ENCODE data around the gene FOXL1.

GRCh38 chr16:86534779-86535615, 43.4 kb upstream of the FOXL1 start:
- TF ChIP-seq, protein P1, sequence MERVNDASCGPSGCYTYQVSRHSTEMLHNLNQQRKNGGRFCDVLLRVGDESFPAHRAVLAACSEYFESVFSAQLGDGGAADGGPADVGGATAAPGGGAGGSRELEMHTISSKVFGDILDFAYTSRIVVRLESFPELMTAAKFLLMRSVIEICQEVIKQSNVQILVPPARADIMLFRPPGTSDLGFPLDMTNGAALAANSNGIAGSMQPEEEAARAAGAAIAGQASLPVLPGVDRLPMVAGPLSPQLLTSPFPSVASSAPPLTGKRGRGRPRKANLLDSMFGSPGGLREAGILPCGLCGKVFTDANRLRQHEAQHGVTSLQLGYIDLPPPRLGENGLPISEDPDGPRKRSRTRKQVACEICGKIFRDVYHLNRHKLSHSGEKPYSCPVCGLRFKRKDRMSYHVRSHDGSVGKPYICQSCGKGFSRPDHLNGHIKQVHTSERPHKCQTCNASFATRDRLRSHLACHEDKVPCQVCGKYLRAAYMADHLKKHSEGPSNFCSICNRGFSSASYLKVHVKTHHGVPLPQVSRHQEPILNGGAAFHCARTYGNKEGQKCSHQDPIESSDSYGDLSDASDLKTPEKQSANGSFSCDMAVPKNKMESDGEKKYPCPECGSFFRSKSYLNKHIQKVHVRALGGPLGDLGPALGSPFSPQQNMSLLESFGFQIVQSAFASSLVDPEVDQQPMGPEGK (tag by site-specific recombination; IDR thresholded peaks at IDR 0.05), result no peak
- no peak for TF ChIP-seq ZNF138 (tag by site-specific recombination; IDR thresholded peaks at IDR 0.05; ENCODE audit: borderline replicate concordance)
- no peak for TF ChIP-seq YY2 (tag by site-specific recombination; IDR thresholded peaks at IDR 0.05)
- no peak for TF ChIP-seq ZNF239 (tag by site-specific recombination; IDR thresholded peaks at IDR 0.05)
- TF ChIP-seq KLF10 (tag by site-specific recombination; IDR thresholded peaks at IDR 0.05), result no peak
- TF ChIP-seq, protein P2, sequence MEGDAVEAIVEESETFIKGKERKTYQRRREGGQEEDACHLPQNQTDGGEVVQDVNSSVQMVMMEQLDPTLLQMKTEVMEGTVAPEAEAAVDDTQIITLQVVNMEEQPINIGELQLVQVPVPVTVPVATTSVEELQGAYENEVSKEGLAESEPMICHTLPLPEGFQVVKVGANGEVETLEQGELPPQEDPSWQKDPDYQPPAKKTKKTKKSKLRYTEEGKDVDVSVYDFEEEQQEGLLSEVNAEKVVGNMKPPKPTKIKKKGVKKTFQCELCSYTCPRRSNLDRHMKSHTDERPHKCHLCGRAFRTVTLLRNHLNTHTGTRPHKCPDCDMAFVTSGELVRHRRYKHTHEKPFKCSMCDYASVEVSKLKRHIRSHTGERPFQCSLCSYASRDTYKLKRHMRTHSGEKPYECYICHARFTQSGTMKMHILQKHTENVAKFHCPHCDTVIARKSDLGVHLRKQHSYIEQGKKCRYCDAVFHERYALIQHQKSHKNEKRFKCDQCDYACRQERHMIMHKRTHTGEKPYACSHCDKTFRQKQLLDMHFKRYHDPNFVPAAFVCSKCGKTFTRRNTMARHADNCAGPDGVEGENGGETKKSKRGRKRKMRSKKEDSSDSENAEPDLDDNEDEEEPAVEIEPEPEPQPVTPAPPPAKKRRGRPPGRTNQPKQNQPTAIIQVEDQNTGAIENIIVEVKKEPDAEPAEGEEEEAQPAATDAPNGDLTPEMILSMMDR (tag by site-specific recombination; IDR thresholded peaks at IDR 0.05), result no peak
- TF ChIP-seq, protein P3, sequence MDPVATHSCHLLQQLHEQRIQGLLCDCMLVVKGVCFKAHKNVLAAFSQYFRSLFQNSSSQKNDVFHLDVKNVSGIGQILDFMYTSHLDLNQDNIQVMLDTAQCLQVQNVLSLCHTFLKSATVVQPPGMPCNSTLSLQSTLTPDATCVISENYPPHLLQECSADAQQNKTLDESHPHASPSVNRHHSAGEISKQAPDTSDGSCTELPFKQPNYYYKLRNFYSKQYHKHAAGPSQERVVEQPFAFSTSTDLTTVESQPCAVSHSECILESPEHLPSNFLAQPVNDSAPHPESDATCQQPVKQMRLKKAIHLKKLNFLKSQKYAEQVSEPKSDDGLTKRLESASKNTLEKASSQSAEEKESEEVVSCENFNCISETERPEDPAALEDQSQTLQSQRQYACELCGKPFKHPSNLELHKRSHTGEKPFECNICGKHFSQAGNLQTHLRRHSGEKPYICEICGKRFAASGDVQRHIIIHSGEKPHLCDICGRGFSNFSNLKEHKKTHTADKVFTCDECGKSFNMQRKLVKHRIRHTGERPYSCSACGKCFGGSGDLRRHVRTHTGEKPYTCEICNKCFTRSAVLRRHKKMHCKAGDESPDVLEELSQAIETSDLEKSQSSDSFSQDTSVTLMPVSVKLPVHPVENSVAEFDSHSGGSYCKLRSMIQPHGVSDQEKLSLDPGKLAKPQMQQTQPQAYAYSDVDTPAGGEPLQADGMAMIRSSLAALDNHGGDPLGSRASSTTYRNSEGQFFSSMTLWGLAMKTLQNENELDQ (tag by site-specific recombination; IDR thresholded peaks at IDR 0.05; ENCODE audit: low read depth), result no peak
- TF ChIP-seq, protein P4, sequence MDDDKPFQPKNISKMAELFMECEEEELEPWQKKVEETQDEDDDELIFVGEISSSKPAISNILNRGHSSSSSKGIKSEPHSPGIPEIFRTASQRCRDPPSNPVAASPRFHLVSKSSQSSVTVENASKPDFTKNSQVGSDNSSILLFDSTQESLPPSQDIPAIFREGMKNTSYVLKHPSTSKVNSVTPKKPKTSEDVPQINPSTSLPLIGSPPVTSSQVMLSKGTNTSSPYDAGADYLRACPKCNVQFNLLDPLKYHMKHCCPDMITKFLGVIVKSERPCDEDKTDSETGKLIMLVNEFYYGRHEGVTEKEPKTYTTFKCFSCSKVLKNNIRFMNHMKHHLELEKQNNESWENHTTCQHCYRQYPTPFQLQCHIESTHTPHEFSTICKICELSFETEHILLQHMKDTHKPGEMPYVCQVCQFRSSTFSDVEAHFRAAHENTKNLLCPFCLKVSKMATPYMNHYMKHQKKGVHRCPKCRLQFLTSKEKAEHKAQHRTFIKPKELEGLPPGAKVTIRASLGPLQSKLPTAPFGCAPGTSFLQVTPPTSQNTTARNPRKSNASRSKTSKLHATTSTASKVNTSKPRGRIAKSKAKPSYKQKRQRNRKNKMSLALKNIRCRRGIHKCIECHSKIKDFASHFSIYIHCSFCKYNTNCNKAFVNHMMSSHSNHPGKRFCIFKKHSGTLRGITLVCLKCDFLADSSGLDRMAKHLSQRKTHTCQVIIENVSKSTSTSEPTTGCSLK (tag by site-specific recombination; IDR thresholded peaks at IDR 0.05), result no peak
- TF ChIP-seq, protein P5, sequence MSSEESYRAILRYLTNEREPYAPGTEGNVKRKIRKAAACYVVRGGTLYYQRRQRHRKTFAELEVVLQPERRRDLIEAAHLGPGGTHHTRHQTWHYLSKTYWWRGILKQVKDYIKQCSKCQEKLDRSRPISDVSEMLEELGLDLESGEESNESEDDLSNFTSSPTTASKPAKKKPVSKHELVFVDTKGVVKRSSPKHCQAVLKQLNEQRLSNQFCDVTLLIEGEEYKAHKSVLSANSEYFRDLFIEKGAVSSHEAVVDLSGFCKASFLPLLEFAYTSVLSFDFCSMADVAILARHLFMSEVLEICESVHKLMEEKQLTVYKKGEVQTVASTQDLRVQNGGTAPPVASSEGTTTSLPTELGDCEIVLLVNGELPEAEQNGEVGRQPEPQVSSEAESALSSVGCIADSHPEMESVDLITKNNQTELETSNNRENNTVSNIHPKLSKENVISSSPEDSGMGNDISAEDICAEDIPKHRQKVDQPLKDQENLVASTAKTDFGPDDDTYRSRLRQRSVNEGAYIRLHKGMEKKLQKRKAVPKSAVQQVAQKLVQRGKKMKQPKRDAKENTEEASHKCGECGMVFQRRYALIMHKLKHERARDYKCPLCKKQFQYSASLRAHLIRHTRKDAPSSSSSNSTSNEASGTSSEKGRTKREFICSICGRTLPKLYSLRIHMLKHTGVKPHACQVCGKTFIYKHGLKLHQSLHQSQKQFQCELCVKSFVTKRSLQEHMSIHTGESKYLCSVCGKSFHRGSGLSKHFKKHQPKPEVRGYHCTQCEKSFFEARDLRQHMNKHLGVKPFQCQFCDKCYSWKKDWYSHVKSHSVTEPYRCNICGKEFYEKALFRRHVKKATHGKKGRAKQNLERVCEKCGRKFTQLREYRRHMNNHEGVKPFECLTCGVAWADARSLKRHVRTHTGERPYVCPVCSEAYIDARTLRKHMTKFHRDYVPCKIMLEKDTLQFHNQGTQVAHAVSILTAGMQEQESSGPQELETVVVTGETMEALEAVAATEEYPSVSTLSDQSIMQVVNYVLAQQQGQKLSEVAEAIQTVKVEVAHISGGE (tag by site-specific recombination; conservative IDR thresholded peaks at IDR 0.05; ENCODE audit: low read depth), result no peak
- TF ChIP-seq ZNF558 (tag by site-specific recombination; IDR thresholded peaks at IDR 0.05), result no peak
- no peak for TF ChIP-seq HOXA7 (CRISPR knock-in tag; IDR thresholded peaks at IDR 0.05; ENCODE audit: borderline replicate concordance)
- TF ChIP-seq ZNF510 (tag by site-specific recombination; IDR thresholded peaks at IDR 0.05; ENCODE audit: insufficient replicate concordance), result no peak
- no peak for TF ChIP-seq ZBTB17 (tag by site-specific recombination; IDR thresholded peaks at IDR 0.05)

Measured in HEK293 (cell line).